Loucy (cell line): ENCODE results near the gene ATP5PD.

ENCODE experiments used
- H2AFZ ChIP-seq: fragments of 200-600 bp; sonication (generic); 2 replicates; pipeline ENCODE4 v1.6.0; 2016; ENCODE audit warnings: antibody characterized with exemption, mild to moderate bottlenecking, low read length, moderate library complexity
- H3F3A ChIP-seq: fragments of 200-600 bp; 2 replicates; pipeline ENCODE4 v1.6.0; 2016; ENCODE audit warnings: antibody characterized with exemption, low read depth, mild to moderate bottlenecking
- H3K27me3 ChIP-seq: fragments of 200-600 bp; sonication (generic); 2 replicates; pipeline ENCODE4 v1.6.1; 2014; ENCODE audit warnings: low read length, mild to moderate bottlenecking; ENCODE audit not compliant: insufficient read depth, poor library complexity, severe bottlenecking
- H3K36me3 ChIP-seq: fragments of 200-600 bp; sonication (generic); 2 replicates; pipeline ENCODE4 v1.6.1; 2016; ENCODE audit warnings: low read length; ENCODE audit not compliant: insufficient read depth
- H3K4me1 ChIP-seq: fragments of 200-600 bp; sonication (generic); 2 replicates; pipeline ENCODE4 v1.5.1; 2014; ENCODE audit warnings: low read length, mild to moderate bottlenecking; ENCODE audit not compliant: insufficient read depth, poor library complexity, severe bottlenecking
- H3K4me2 ChIP-seq: fragments of 200-600 bp; sonication (generic); 2 replicates; pipeline ENCODE4 v1.6.0; 2014; ENCODE audit warnings: antibody characterized with exemption, low read length, low read depth, mild to moderate bottlenecking; ENCODE audit not compliant: poor library complexity, severe bottlenecking
- H3K4me3 ChIP-seq: fragments of 200-600 bp; sonication (generic); 2 replicates; pipeline ENCODE4 v1.5.1; 2014; ENCODE audit warnings: low read length, mild to moderate bottlenecking, mixed read lengths; ENCODE audit not compliant: poor library complexity, severe bottlenecking
- H3K79me2 ChIP-seq: fragments of 200-600 bp; sonication (generic); 2 replicates; pipeline ENCODE4 v1.6.1; 2014; ENCODE audit warnings: low read length; ENCODE audit not compliant: insufficient read depth
- H3K9ac ChIP-seq: fragments of 200-600 bp; sonication (generic); 2 replicates; pipeline ENCODE4 v1.6.0; 2014; ENCODE audit warnings: mild to moderate bottlenecking, low read depth, low read length, moderate library complexity; ENCODE audit not compliant: poor library complexity, severe bottlenecking
- H3K9me2 ChIP-seq: fragments of 200-600 bp; sonication (generic); replicated peaks from 2 replicates; pipeline ENCODE4 v1.6.1; 2016; ENCODE audit warnings: low read depth, low read length, mixed read lengths
- H3K9me3 ChIP-seq: fragments of 200-600 bp; sonication (generic); 2 replicates; pipeline ENCODE4 v1.6.1; 2014; ENCODE audit warnings: mild to moderate bottlenecking, antibody characterized with exemption, low read length, low read depth; ENCODE audit not compliant: insufficient read depth
- H4K20me1 ChIP-seq: fragments of 200-600 bp; sonication (generic); 2 replicates; pipeline ENCODE4 v1.6.0; 2014; ENCODE audit warnings: antibody characterized with exemption, low read length, mild to moderate bottlenecking; ENCODE audit not compliant: insufficient read depth, poor library complexity, severe bottlenecking
- CTCF ChIP-seq: fragments of 200-600 bp; sonication (generic); conservative IDR thresholded peaks from 2 replicates; pipeline ENCODE4 v1.5.1; 2014; ENCODE audit warnings: mild to moderate bottlenecking, antibody characterized with exemption, low read length
- EZH2phosphoT487 ChIP-seq: fragments of 200-600 bp; IDR thresholded peaks from 2 replicates; pipeline ENCODE4 v1.6.1; 2018; ENCODE audit warnings: antibody characterized with exemption, mild to moderate bottlenecking, moderate library complexity, borderline replicate concordance

ATP5PD gene

GRCh38 chr17:75059369-75060345 lies 12.9 kb upstream of the ATP5PD start:
- H3K36me3 ChIP-seq = peaks cover 61% of the 10 kb centered on the region; the same call in 1 of the 2 replicates
- no peaks in the 10 kb centered on the region for H3F3A ChIP-seq
- TF ChIP-seq EZH2phosphoT487 = no peak
- TF ChIP-seq CTCF = peak; percentile 30; the same call in 1 of the 2 replicates
- no peaks in the 10 kb centered on the region for H4K20me1 ChIP-seq
- no peak overlapping the region for H2AFZ ChIP-seq
- H3K4me1 ChIP-seq = no peaks in the 10 kb centered on the region
- no peak overlapping the region for H3K4me3 ChIP-seq
- H3K27me3 ChIP-seq = no peaks in the 10 kb centered on the region
- H3K9me3 ChIP-seq = no peaks in the 10 kb centered on the region
- H3K9ac ChIP-seq = no peak overlapping the region
- H3K9me2 ChIP-seq = no peaks in the 10 kb centered on the region
- H3K79me2 ChIP-seq = no peaks in the 10 kb centered on the region
- H3K4me2 ChIP-seq = no peak overlapping the region

GRCh38 chr17:75051941-75052340 lies 5.2 kb upstream of the ATP5PD start:
- peaks cover 28% of the 10 kb centered on the region; the same call in 1 of the 2 replicates for H3K36me3 ChIP-seq
- H3K27me3 ChIP-seq = no peaks in the 10 kb centered on the region
- H3K4me3 ChIP-seq = no peak overlapping the region
- no peaks in the 10 kb centered on the region for H3F3A ChIP-seq
- H3K4me2 ChIP-seq = no peak overlapping the region
- H3K4me1 ChIP-seq = peaks cover 23% of the 10 kb centered on the region
- no peaks in the 10 kb centered on the region for H3K9me2 ChIP-seq
- TF ChIP-seq EZH2phosphoT487 = no peak
- TF ChIP-seq CTCF = no peak
- peaks cover 27% of the 10 kb centered on the region for H3K79me2 ChIP-seq
- no peak overlapping the region for H3K9ac ChIP-seq
- peaks cover 3% of the 10 kb centered on the region for H4K20me1 ChIP-seq
- H2AFZ ChIP-seq = no peak overlapping the region
- no peaks in the 10 kb centered on the region for H3K9me3 ChIP-seq

- H4K20me1 ChIP-seq = peaks cover 3% of the 10 kb centered on the region
- peaks cover 19% of the 10 kb centered on the region; the same call in 1 of the 2 replicates for H3K36me3 ChIP-seq
Observed at GRCh38 chr17:75049706-75050105, 2.9 kb upstream of the ATP5PD start.

More at GRCh38 chr17:75049706-75050105, 2.9 kb upstream of the ATP5PD start:
- no peak overlapping the region for H2AFZ ChIP-seq
- peak overlapping the region; percentile 96 for H3K4me2 ChIP-seq
- peak overlapping the region; percentile 87 for H3K9ac ChIP-seq
- H3K4me3 ChIP-seq = peak overlapping the region; percentile 88
- no peaks in the 10 kb centered on the region for H3F3A ChIP-seq
- H3K9me2 ChIP-seq = no peaks in the 10 kb centered on the region
- H3K9me3 ChIP-seq = no peaks in the 10 kb centered on the region
- H3K27me3 ChIP-seq = no peaks in the 10 kb centered on the region
- H3K4me1 ChIP-seq = peaks cover 23% of the 10 kb centered on the region
- no peak for TF ChIP-seq EZH2phosphoT487
- TF ChIP-seq CTCF = no peak
- H3K79me2 ChIP-seq = peaks cover 38% of the 10 kb centered on the region
